Dermis microvascular lymphatic vessel endothelial cell (primary cell): Measurements from ENCODE around the gene ARHGAP22. TPM values are rescaled to one million over a fixed set of nuclear protein-coding genes. Genes with fewer than 3 reads are reported as not detected.

ENCODE experiments used
- DNase-seq, 2 donors: peaks; one replicate each; pipeline versions ENCODE4 v3.0.0 to v3.0.0-alpha.2; 2010; ENCODE audit warnings: low read depth in 2 of 2
- total RNA-seq: library from RNA; depleted of rRNA; stranded (reverse); fragments of >200 nt; gene quantifications from 2 replicates; pipeline ENCODE4 v1.2.1, GENCODE V29; 2014

The ARHGAP22 gene
- total RNA-seq, 1 donor from 2014 or later: 5.3 TPM

DNA sequence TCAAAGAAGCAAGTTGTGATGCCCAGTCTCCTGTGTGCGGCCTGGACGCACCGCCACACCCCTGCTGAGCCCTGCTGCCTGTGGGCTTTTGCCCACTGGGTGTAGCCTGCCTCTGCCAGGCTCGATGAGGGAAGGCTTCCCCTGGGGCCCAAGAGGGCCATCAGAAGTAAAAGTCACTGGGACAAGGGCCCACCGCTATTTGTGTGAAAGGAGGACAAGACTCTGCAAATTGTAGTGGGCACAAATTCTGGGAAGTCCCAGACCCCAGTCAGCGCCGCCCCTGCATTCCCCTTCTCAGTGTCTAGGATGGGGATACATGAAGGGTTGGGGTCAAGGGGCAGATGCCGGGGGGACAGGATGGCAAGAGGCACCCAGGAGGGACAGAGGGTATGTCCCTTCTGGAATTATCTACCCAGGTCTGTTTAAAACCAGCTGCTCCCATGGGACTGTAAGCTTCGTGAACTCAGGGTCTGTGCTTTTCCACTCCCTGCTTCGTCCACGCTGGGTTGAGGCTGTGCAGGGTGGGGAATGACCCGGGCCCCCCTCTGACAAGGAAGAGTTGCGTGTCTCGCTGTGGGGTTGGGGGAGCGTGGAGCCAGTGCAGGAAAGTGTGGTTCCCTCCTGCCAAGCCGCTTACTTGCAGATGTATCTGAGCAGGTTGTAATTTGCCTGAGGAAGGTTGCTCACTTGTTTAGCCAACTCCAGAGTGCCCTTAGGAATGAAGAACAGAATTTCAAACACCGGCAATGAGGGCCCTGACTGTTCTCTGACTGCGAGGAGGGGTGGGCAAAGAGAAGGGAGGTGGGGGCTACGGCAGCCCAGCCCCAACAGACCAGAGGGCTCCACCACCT lies 151.2 kb downstream of the ARHGAP22 start:
- no peak for DNase-seq

DNA sequence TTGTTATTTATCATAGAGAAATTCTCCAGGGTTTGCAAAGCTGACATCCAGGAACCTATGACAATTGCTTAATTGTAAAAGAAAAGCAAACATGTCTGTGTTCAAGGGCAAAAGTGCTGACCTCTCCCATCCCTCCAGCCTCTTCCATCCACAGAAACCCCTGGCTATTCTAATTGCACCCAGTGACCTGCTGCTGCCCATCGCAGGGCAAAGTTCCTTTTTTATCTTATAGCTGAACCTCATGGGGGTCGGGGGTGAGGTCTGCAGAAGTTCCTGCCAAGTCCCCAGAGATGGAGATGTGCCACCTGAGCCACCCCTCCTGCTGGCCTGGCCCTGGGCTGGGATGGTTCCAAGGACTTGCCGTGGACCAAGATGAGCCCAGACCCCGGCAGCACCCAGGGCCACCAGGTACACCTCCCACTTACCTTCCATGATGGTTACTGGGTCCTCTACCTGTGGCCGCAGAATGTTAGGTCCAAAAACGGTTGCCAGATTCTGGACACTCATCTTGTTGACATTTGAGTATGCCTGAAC lies 151.9 kb downstream of the ARHGAP22 start:
- DNase-seq: no peak

DNA sequence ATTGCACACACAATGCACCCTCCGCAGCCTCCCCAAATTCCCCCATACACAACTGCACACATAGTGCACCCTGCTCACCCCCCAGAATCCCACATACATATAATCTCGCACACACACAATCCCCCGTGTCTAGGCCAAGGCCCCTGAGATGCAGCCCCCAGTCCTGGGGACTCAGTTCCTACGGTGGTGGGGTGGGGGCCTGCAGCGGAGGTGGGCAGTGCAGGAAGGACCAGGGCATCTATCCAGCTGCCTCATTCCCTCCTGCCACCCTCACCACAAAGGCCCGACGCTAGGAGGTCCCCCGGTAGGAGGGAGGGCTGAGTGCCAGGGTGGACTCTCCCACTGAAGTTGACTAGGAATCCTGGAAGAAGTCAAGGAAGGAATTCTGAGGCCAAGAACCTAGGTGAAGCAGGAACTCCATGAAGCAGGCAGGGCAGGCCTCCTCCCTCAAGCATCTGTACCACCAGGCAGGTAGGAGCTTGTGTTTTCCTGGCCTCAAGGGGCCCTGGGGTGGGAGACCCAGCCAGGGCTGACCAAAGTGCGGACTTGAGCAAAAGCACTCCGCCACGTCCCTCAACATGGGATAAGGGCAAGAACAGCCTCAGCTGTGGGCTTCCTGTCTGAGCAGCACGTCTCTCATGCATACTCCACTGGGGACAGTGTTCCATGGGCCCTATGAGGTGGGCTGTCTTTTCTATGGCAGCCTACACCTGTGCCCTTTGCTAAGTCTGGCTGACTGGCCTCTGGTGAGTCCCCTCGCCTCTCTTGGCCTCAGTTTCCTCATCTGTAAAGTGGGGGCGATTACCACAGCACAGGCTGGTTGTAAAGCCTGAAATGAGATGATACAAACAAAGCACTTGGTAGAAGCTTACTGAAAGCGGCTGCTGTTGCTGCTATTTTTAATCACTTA lies 152.6 kb downstream of the ARHGAP22 start:
- no peak for DNase-seq

DNA sequence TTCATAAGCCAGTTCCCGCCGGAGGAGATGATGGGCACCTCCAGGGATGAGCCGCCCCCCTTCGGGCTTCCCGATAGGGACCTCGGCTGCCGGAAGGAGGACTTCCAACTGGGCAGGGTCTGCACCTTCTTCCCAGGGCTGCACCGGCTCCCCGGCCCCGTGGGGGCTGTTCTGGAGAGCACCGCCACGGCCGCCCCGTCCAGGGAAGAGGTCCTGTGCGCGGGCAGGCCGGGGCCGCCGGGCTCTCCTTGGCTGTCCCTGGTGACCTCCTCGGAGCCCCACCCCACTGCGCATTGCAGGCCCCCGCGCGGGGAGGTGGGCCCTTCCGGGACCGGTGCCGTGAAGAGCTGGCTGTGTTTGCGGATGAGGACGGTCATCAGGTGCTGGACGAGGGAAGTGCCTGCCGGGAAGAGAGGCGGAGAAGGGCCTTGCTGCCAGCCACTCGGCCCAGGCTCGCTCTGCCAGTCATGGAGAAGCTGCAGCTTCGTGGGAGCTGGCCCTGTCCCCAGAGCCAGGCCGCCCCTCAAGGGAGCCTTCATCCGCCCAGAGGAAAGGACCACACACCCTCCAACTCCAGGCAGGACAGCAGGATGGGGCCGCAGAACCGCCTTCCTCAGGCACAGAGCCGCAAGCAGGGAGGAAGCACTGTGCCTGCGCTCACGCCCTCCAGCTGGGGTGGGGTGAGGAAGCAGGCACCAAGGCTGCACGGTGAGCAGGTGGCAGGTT lies 154.0 kb downstream of the ARHGAP22 start:
- DNase-seq: no peak

DNA sequence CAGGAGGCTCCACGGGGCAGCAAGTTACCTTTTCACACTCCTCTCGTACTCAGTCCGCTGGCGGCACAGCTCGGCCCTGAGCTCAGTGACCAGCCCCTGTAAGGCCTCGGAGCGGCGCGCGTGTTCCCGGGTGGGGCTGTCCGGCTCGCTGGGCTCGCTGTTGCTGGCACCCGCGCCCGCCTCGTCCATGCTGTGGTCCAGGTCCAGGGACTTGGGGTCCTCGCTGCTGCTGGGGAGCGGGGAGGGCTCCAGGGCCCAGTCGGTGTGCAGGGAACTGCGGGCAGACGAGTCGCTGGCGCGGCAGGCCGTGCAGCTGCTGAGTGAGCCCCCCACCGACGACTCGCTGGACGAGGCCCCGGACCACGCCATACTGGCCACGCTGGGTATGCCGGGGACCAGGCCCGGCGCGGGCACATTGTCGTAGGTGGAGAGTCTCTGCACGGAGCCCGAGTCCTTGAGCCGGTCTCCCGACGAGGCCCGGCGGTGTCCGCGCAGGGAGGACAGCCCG lies 154.6 kb downstream of the ARHGAP22 start:
- DNase-seq: no peak

DNA sequence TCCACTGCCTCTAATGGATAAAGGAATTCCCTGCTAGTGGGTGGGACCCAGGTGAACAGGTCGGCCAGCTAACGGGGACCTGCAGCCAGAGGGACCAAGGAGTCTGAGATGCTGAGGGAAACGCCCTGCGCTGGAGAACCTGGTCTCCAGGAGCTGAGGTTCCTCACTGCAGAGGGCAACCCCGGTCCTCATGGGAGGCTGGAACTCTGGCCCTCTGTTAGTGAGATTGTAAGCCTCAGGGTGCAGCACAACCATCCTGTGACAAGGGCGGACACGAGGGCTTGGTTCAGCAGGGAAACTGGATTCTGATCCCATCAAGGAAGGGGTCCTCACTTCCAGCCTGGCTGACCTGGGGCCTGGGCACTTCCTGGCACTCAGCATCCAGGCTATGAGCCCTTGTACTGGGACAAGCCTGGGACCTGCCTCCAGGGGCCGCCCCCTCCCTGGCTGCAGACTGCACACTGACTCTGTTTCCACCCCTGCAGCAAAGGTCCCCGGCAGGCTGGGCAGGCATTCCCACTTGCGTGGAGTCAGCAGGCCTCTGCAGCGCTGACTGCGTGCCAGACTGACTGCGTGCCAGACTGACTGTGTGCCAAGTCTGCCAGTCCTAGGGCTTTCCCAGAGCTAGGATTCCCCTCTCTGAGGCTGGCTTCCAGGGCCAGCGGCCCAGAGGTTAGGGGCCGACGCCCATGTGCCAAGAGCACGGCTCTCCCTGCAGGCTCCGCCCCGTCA lies 155.2 kb downstream of the ARHGAP22 start:
- no peak for DNase-seq

- peak in 1 of 2 donors; percentile 35 for DNase-seq
Observed at GRCh38 chr10:48448796-48449195, 156.1 kb downstream of the ARHGAP22 start.

GRCh38 chr10:48447356-48448215 lies 157.3 kb downstream of the ARHGAP22 start:
- DNase-seq: no peak

- no peak for DNase-seq
Observed at GRCh38 chr10:48446785-48447184, 158.1 kb downstream of the ARHGAP22 start.

DNA sequence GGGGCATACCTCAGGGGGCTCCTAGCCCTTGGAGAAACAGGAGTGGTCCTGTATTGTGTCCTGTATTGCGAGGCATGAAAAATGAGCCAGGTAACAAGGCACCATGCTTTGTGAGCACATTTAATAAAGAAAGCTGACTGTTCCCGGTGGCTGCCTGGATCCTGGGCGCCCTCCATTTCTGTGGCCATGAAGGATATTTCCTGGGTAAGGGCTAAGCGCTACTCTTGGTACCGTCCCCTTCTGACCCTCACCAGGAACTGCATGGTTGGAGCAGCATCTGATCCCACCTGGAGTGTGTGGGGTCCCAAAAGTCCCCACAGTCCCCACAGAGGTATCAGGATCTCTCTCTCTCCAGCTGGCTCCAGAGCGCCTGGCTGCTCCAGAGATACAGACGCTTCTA lies 158.9 kb downstream of the ARHGAP22 start:
- no peak for DNase-seq

DNA sequence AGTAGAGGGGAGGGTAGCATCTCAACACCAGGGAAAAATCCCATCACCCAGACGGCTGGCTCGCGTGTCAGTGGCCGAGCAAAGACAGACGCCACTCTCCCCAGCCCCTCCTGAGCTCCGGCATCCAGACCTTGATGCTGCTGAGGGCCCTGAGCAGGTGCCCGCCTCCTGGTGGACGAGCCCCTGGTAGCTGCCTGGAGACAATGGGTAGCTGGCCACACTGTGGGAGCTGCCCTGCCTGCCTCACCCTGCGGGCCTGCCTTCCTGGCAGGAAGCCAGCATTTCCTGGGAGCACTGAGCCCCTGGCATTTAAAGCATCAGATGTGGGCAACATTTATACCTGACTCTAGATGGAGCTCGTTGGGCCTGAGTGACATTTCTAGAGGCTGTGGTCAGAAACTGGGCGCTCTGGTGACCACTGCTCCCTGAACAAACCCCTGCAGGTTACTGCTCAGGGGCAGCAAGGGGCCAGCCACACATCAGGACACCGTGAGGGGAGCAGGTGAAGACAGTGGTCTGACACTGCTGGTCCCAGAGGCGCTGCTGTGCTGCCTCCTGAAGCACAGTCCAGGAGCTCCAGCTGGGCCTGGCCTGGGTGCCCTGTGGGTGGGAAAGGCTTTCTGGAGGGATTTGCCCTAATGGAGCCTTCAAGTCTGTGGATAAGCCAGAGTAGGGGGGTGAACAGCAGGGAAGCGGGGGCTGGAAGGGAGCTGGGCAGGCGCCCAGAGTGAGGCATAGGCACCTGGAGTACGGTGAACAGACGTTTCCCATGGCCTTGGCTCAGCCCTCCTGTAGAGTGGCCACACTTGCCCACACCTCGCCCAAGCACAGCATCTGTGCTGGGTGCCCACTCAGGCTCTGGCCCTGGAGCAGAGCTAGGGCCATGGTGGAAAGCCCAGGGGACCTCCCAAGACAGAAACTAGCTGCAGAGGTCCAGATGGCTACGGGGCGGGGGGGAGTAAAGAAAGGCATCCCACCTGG lies 159.7 kb downstream of the ARHGAP22 start:
- no peak for DNase-seq

GRCh38 chr10:48444266-48444665 lies 160.6 kb downstream of the ARHGAP22 start:
- peak; percentile 63 to 77 for DNase-seq

GRCh38 chr10:48442809-48443177 lies 162.1 kb downstream of the ARHGAP22 start:
- DNase-seq: no peak

GRCh38 chr10:48442090-48442808 lies 162.6 kb downstream of the ARHGAP22 start:
- DNase-seq: no peak

- no peak for DNase-seq
Observed at GRCh38 chr10:48440771-48441170, 164.1 kb downstream of the ARHGAP22 start.

DNA sequence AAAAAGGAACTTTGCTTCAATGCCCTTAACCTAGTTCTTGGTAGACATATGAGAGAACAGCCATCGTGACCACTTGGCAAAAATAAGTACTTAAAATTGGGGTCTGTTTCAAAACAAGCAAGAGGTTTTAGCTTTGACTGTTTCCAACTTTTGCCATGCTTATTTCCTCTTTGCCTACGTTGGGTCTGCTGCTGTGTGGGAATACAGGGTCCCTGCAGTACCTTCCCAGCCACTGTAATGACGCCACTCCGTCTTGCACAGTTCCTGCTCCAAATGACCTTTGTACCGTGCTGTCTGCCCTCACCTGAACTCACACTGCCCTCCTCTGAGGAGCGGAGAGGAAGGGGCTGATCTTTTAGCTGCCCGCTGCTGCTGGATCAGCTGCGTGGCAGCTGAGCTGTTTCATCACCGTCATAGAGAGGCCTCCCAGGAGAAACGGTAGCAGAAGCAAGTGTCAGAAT lies 165.3 kb downstream of the ARHGAP22 start:
- DNase-seq: peak in 1 of 2 donors; percentile 28

GRCh38 chr10:48439031-48439430 lies 165.8 kb downstream of the ARHGAP22 start:
- DNase-seq: no peak

DNA sequence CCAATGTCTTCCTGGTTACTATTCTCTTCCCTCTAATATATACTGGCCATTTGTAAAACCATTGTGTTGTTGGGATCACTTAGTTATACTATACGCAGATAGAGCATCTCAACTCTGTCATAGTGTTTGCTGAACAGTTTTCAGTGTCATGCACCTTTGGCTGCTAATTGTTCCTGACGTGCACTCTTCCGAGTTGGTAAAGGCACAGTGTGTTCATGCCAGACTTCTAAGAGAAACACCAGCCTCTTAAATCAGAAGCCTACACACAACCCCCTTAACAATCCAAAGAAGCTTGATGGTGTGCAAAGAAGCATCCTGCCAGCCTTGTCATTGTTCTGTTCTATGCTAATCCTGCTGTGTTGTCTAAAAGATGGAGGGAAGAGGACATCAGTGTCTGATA lies 167.3 kb downstream of the ARHGAP22 start:
- DNase-seq: no peak
